ES-I3 (cell line): ENCODE results near the gene TMEM235.

Experiments used
- H3K36me3 ChIP-seq: 2 replicates; pipeline ENCODE4 v1.6.1; 2013; ENCODE audit warnings: mild to moderate bottlenecking, low read length, control low read depth, moderate library complexity; ENCODE audit not compliant: insufficient read depth
- H3K4me1 ChIP-seq: 2 replicates; pipeline ENCODE4 v1.6.1; 2013; ENCODE audit warnings: mild to moderate bottlenecking, control low read depth, low read length; ENCODE audit not compliant: insufficient read depth
- H3K9ac ChIP-seq: 2 replicates; pipeline ENCODE4 v1.6.1; 2013; ENCODE audit warnings: low read depth, mild to moderate bottlenecking, low read length, moderate library complexity
- H3K9me3 ChIP-seq: 2 replicates; pipeline ENCODE4 v1.6.1; 2013; ENCODE audit warnings: mild to moderate bottlenecking, low read length, moderate library complexity; ENCODE audit not compliant: control insufficient read depth, insufficient read depth

Gene TMEM235

GRCh38 chr17:78272914-78273258, 41.5 kb downstream of the TMEM235 start:
- H3K36me3 ChIP-seq = no peaks in the 10 kb centered on the region
- H3K4me1 ChIP-seq = peaks cover 44% of the 10 kb centered on the region
- no peaks in the 10 kb centered on the region for H3K9me3 ChIP-seq
- no peak overlapping the region for H3K9ac ChIP-seq

DNA sequence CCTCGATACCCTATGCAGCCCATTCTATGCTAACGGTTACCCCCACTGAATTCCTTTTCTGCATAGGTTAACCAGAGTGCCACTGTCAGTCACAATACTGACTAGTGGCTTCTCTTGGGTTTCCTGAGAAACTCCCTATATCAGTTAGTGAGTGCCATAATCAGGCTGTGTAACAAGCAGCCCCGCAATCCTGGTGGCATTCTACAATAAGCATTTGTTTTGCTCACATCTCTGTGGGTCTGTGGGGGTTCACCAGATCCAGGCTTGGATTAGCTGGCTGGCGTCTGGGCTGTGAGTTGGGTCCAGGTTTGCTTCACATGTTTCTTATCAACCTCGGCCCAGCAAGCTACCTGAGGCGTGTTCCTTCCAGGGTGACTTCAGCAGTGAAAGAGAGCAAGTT, 42.4 kb downstream of the TMEM235 start:
- H3K4me1 ChIP-seq = peaks cover 37% of the 10 kb centered on the region

DNA sequence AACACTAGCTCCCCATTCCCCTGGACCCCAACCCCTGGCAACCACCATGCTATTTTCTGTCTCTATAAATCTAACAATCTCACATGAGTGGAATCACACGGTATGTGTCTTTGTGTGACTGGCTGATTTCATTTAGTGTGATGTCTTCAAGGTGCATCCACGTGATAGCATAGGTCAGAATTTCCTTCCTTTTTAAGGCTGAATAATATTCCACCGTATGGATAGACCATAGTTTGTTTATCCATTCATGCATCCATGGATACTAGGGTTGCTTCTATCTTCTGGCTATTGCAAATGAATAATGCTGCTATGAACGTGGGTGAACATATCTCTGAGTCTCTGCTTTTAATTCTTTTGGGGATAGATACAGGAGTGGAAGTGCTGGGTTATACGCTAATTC, 43.9 kb downstream of the TMEM235 start:
- Histone ChIP-seq H3K36me3 (no peaks in the 10 kb centered on the region), H3K4me1 (peaks cover 23% of the 10 kb centered on the region)

More for the DNA sequence above, 42.4 kb downstream of the TMEM235 start:
- Histone ChIP-seq H3K9me3 (no peaks in the 10 kb centered on the region), H3K9ac (no peak overlapping the region), H3K36me3 (no peaks in the 10 kb centered on the region)

DNA sequence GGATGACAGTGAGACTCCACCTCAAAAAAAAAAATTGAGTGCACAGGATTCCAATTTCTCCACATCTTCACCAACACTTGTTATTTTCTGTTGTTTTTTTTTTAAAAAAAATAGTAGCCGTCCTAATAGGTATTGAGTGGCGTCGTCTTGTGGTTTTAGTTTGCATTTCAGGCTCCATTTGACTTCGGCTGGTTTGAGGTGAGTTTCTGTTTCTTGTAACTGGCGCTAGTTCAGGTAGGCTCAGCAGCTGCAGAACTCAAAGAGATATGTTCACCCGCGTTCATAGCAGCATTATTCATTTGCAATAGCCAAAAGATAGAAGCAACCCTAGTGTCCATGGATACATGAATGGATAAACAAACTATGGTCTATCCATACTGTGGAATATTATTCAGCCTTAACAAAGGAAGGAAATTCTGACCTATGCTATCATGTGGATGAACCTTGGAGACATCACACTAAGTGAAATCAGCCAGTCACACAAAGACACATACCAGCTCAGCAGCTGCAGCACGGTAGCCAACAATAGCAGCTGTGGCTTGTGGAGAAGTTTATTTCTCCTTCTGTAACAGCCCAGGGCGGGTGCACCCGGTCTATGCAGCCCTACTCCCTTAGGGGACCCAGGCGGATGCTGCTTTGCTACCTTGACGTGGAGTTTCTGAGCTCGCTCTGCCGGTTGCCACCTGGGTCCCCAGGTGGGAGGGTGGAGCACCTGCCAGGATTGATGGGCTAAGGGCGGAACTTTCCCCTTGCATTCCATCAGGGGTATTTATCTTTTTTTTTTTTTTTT, 44.9 kb downstream of the TMEM235 start:
- Histone ChIP-seq H3K9ac (no peak overlapping the region), H3K9me3 (no peaks in the 10 kb centered on the region), H3K36me3 (no peaks in the 10 kb centered on the region), H3K4me1 (peaks cover 24% of the 10 kb centered on the region)

More for the DNA sequence above, 43.9 kb downstream of the TMEM235 start:
- no peak overlapping the region for H3K9ac ChIP-seq
- no peaks in the 10 kb centered on the region for H3K9me3 ChIP-seq

- no peaks in the 10 kb centered on the region for H3K36me3 ChIP-seq
- H3K9me3 ChIP-seq = no peaks in the 10 kb centered on the region
- H3K9ac ChIP-seq = no peak overlapping the region
- H3K4me1 ChIP-seq = peaks cover 15% of the 10 kb centered on the region
Observed at GRCh38 chr17:78278139-78278741, 46.8 kb downstream of the TMEM235 start.

DNA sequence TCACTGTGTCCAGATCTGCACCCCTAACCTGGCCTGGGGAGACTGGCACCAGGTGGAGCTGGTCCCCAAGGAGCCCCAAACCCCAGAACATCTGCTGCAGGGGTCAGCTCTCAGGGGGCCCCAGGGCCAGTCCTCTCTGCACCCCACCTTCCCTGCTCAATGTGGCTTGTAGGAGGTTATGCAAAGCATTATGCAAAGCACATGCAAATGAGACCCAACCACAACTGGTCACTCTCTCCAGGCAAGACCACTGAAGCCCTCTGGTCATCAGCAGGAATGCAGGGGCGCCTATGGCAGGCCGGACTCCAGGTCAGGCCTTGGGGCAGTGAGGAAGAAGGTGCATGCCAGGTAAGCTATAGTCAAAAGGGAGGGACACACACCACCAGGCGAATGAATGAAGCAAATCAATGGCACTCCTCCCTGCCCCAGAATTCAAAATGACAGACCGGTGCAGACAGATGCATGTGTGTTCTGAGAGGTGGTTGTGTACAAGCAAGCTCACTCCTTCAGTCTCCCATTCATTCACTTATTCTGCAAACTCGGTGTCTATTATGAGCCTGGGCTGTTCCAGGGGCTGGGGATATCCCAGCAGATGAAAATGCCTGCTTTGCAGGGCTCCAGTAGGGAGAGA, 48.0 kb downstream of the TMEM235 start:
- H3K9me3 ChIP-seq = no peaks in the 10 kb centered on the region
- no peaks in the 10 kb centered on the region for H3K36me3 ChIP-seq
- peaks cover 15% of the 10 kb centered on the region for H3K4me1 ChIP-seq
- no peak overlapping the region for H3K9ac ChIP-seq

- Histone ChIP-seq H3K9ac (no peak overlapping the region), H3K36me3 (no peaks in the 10 kb centered on the region)
Observed at GRCh38 chr17:78281249-78281845, 49.9 kb downstream of the TMEM235 start.

GRCh38 chr17:78284146-78284545, 52.7 kb downstream of the TMEM235 start:
- Histone ChIP-seq H3K9ac (no peak overlapping the region), H3K9me3 (no peaks in the 10 kb centered on the region), H3K36me3 (no peaks in the 10 kb centered on the region), H3K4me1 (peaks cover 10% of the 10 kb centered on the region)

More at GRCh38 chr17:78281249-78281845, 49.9 kb downstream of the TMEM235 start:
- Histone ChIP-seq H3K4me1 (peaks cover 15% of the 10 kb centered on the region), H3K9me3 (no peaks in the 10 kb centered on the region)

DNA sequence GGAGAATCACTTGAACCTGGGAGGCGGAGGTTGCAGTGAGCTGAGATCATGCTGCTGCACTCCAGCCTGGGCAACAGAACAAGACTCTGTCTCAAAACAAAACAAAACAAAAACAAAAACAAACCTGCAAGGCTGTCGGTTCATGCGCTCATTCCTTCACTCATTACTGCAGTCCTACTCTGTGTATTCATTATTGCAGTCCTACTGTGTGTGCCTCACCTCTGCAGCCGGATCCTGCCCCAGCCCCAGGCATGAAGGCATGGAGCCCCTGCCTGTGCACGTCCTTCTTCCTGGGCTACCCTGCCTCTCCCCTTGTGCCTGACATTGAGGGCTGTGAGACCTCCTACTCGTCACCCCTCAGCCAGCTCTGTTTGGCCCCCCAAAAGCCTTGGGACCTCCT, 57.6 kb downstream of the TMEM235 start:
- H3K9ac ChIP-seq = no peak overlapping the region
- no peaks in the 10 kb centered on the region for H3K36me3 ChIP-seq
- no peaks in the 10 kb centered on the region for H3K9me3 ChIP-seq
- peaks cover 4% of the 10 kb centered on the region; the same call in 1 of the 2 replicates for H3K4me1 ChIP-seq

- Histone ChIP-seq H3K36me3 (no peaks in the 10 kb centered on the region), H3K4me1 (peaks cover 10% of the 10 kb centered on the region; the same call in 1 of the 2 replicates), H3K9ac (no peak overlapping the region), H3K9me3 (no peaks in the 10 kb centered on the region)
Observed at GRCh38 chr17:78289802-78290363, 58.5 kb downstream of the TMEM235 start.
